HEK293T (cell line): ENCODE measurements around the gene KYNU.
"Not testable (repeated sequence)": the region's sequence is repeated elsewhere in the genome, so short reads cannot be mapped to it uniquely, and the experiment has no call there.

Source experiments
- CTCF ChIA-PET: fragments of 350-600 bp; formaldehyde crosslinking; extraction: SDS; loops from one replicate; lab custom pipeline; 2021; ENCODE audit warnings: antibody characterized with exemption, inconsistent platforms; lab: Yijun Ruan, JAX
- POLR2A ChIA-PET: fragments of 350-600 bp; formaldehyde crosslinking; extraction: SDS; loops from one replicate; lab custom pipeline; 2020; ENCODE audit warnings: antibody characterized with exemption, inconsistent platforms; lab: Yijun Ruan, JAX
- DNase-seq: peaks from one replicate; pipeline ENCODE4 v3.0.0; 2012; ENCODE audit warnings: mixed read lengths; ENCODE audit errors: extremely low spot score
- ARNT ChIP-seq: fragments of 450-650 bp; IDR thresholded peaks from 2 replicates; pipeline ENCODE4 v1.6.1; 2017; ENCODE audit warnings: mild to moderate bottlenecking
- BHLHE40 ChIP-seq: fragments of 450-650 bp; IDR thresholded peaks from 2 replicates; pipeline ENCODE4 v1.6.1; 2016; ENCODE audit warnings: mild to moderate bottlenecking, moderate library complexity, borderline replicate concordance
- CTBP1 ChIP-seq: fragments of 450-650 bp; IDR thresholded peaks from 2 replicates; pipeline ENCODE4 v1.6.1; 2016; ENCODE audit warnings: borderline replicate concordance
- ELF4 ChIP-seq: fragments of 450-650 bp; IDR thresholded peaks from 2 replicates; pipeline ENCODE4 v1.6.1; 2017; ENCODE audit warnings: antibody characterized with exemption
- FOXA1 ChIP-seq: fragments of 450-650 bp; IDR thresholded peaks from 2 replicates; pipeline ENCODE4 v1.6.1; 2016; ENCODE audit warnings: mild to moderate bottlenecking
- FOXK2 ChIP-seq: fragments of 450-650 bp; IDR thresholded peaks from 2 replicates; pipeline ENCODE4 v1.6.1; 2016; ENCODE audit warnings: mild to moderate bottlenecking
- FOXM1 ChIP-seq: fragments of 450-650 bp; IDR thresholded peaks from 2 replicates; pipeline ENCODE4 v1.6.1; 2017; ENCODE audit warnings: mild to moderate bottlenecking, borderline replicate concordance
- HDGF ChIP-seq: fragments of 450-650 bp; IDR thresholded peaks from 2 replicates; pipeline ENCODE4 v1.6.1; 2017; ENCODE audit warnings: antibody characterized with exemption, borderline replicate concordance
- L3MBTL2 ChIP-seq: fragments of 450-650 bp; conservative IDR thresholded peaks from 2 replicates; pipeline ENCODE4 v1.6.1; 2016; ENCODE audit warnings: mild to moderate bottlenecking
- LEF1 ChIP-seq: fragments of 450-650 bp; IDR thresholded peaks from 2 replicates; pipeline ENCODE4 v1.6.1; 2017; ENCODE audit warnings: mild to moderate bottlenecking, borderline replicate concordance
- NFRKB ChIP-seq: fragments of 450-650 bp; IDR thresholded peaks from 2 replicates; pipeline ENCODE4 v1.6.1; 2016; ENCODE audit warnings: mild to moderate bottlenecking, moderate library complexity
- SP1 ChIP-seq: fragments of 450-650 bp; IDR thresholded peaks from 2 replicates; pipeline ENCODE4 v1.6.1; 2017
- SUZ12 ChIP-seq: fragments of 450-650 bp; IDR thresholded peaks from 2 replicates; pipeline ENCODE4 v1.6.1; 2016; ENCODE audit warnings: mild to moderate bottlenecking
- TARDBP ChIP-seq: fragments of 450-650 bp; IDR thresholded peaks from 2 replicates; pipeline ENCODE4 v1.6.1; 2016
- ZNF384 ChIP-seq: fragments of 450-650 bp; IDR thresholded peaks from 2 replicates; pipeline ENCODE4 v1.6.1; 2016
- TF ChIP-seq, protein P1 (sequence below): fragments of 450-650 bp; IDR thresholded peaks from 2 replicates; pipeline ENCODE4 v1.6.1; 2016

The KYNU gene

DNA sequence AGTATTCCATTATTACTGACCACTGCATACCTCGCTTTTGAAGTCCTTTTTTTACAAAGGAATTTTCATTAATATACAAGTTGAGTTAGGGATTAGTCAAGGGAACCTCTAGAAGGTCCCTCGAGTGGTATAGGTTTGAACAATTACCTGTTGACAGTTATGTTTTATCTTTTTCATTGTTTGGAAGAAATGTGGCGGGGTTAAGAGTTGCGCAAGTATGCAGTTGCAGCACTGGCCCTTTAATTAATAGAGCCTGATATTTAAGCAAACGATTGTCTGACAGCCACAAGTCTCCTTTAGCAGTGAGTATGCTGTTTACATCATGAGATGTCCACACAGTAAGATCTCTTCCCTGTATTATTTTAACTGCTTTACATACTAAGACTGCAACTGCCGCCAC, 24.3 kb downstream of the KYNU start:
- POLR2A ChIA-PET = no interaction called here
- CTCF ChIA-PET = interaction anchor here (0.6 kb wide), 1 partner anchor 772 kb away, joined by 3 read pairs; no protein-coding TSS in a partner anchor
- TF ChIP-seq, protein P1, sequence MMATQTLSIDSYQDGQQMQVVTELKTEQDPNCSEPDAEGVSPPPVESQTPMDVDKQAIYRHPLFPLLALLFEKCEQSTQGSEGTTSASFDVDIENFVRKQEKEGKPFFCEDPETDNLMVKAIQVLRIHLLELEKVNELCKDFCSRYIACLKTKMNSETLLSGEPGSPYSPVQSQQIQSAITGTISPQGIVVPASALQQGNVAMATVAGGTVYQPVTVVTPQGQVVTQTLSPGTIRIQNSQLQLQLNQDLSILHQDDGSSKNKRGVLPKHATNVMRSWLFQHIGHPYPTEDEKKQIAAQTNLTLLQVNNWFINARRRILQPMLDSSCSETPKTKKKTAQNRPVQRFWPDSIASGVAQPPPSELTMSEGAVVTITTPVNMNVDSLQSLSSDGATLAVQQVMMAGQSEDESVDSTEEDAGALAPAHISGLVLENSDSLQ = no peak
- TF ChIP-seq BHLHE40 = no peak
- TF ChIP-seq LEF1 = no peak
- TF ChIP-seq ZNF384 = no peak
- no peak for TF ChIP-seq TARDBP
- TF ChIP-seq CTBP1 = no peak
- TF ChIP-seq FOXK2 = no peak
- no peak for TF ChIP-seq HDGF
- no peak for TF ChIP-seq SUZ12
- TF ChIP-seq ELF4 = no peak
- no peak for TF ChIP-seq NFRKB
- no peak for TF ChIP-seq FOXM1
- no peak for TF ChIP-seq SP1
- TF ChIP-seq FOXA1 = no peak
- TF ChIP-seq ARNT = no peak

DNA sequence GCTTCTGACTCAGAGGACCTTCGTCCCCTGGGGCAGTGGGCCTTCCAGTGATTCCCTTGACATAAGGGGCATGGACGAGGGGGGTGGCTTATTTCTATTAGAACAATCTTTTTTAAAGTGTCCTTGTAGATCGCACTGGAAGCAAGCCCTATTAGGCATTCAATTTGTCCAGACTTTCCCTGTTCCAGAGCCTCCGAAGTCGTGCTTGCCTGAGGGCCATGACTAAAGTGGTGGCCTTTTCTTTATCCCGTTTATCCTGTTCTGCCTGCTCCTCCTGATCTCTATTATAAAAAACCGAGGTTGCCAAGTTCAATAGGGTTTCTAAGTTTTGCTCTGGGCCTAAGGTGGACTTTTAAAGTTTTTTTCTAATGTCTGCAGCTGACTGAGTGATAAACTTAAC, 26.3 kb downstream of the KYNU start:
- CTCF ChIA-PET, POLR2A ChIA-PET, DNase-seq: not testable (repeated sequence)

More for the DNA sequence above, 24.3 kb downstream of the KYNU start:
- DNase-seq = no peak

DNA sequence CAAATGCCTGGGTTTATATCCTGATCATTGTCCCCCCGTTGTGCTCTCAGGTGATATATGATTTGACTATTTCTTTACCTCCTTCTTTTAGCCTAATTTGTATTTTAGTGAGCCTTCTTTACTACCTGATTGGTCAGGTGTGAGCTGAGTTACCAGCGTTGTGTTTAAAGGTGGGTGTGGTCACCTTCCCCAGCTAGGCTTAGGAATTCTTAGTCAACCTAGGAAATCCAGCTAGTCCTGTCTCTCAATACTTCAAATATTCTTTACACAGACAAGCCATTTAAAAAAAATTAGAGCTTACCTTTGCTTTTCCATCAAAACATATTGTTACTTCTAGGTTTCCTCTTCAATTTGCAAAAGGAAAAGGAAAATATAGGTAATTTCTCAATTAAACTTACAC, 30.2 kb downstream of the KYNU start:
- POLR2A ChIA-PET = no interaction called here
- no peak for DNase-seq
- TF ChIP-seq ELF4 (no peak), FOXK2 (no peak), FOXA1 (no peak), TARDBP (no peak), LEF1 (no peak), BHLHE40 (no peak), CTBP1 (no peak), SUZ12 (no peak), ZNF384 (no peak), SP1 (no peak)
- TF ChIP-seq, protein P1 = no peak
- CTCF ChIA-PET = interaction anchor here (1.1 kb wide), 1 partner anchor 8 kb away, joined by 3 read pairs; no protein-coding TSS in a partner anchor

- no peak for TF ChIP-seq TARDBP
- TF ChIP-seq FOXM1 = no peak
- TF ChIP-seq CTBP1 = no peak
- TF ChIP-seq ELF4 = no peak
- TF ChIP-seq HDGF = no peak
- no peak for TF ChIP-seq SP1
- TF ChIP-seq SUZ12 = no peak
- TF ChIP-seq LEF1 = no peak
- no peak for TF ChIP-seq BHLHE40
- POLR2A ChIA-PET = no interaction called here
- DNase-seq = no peak
- CTCF ChIA-PET = interaction anchor here (1.0 kb wide), 1 partner anchor 8 kb away, joined by 3 read pairs; no protein-coding TSS in a partner anchor
These were observed 37.2 kb downstream of the KYNU start for GRCh38 chr2:142914507-142915313.

- DNase-seq = no peak
- ChIA-PET POLR2A (no interaction called here), CTCF (interaction anchor here (1.0 kb wide), 1 partner anchor 9 kb away, joined by 3 read pairs; no protein-coding TSS in a partner anchor)
- no peak for TF ChIP-seq BHLHE40
- TF ChIP-seq LEF1 = no peak
- no peak for TF ChIP-seq ARNT
- no peak for TF ChIP-seq HDGF
- TF ChIP-seq, protein P1 = no peak
- no peak for TF ChIP-seq FOXK2
- TF ChIP-seq NFRKB = no peak
- TF ChIP-seq ZNF384 = no peak
- no peak for TF ChIP-seq SUZ12
- TF ChIP-seq SP1 = no peak
- no peak for TF ChIP-seq FOXA1
- no peak for TF ChIP-seq FOXM1
- no peak for TF ChIP-seq TARDBP
- TF ChIP-seq ELF4 = no peak
- no peak for TF ChIP-seq CTBP1
- no peak for TF ChIP-seq L3MBTL2
These were observed 38.0 kb downstream of the KYNU start for GRCh38 chr2:142915502-142915901.

GRCh38 chr2:142918624-142919023, 41.2 kb downstream of the KYNU start:
- TF ChIP-seq BHLHE40 (no peak), LEF1 (no peak), FOXK2 (no peak), CTBP1 (no peak), TARDBP (no peak), SUZ12 (no peak), L3MBTL2 (no peak), ZNF384 (no peak), ARNT (no peak), SP1 (no peak), FOXM1 (no peak), FOXA1 (no peak), NFRKB (no peak), HDGF (no peak), ELF4 (no peak)
- TF ChIP-seq, protein P1 = no peak
- CTCF ChIA-PET = no interaction called here
- POLR2A ChIA-PET = no interaction called here
- no peak for DNase-seq
